GM21529 (cell line): ENCODE data around the gene ZNF354C.

Experiments used
- ATAC-seq: cut with Tn5 transposase; IDR thresholded peaks from one replicate; pipeline ENCODE4 v1.9.1; 2021; ENCODE audit not compliant: unreplicated experiment

ZNF354C gene

DNA sequence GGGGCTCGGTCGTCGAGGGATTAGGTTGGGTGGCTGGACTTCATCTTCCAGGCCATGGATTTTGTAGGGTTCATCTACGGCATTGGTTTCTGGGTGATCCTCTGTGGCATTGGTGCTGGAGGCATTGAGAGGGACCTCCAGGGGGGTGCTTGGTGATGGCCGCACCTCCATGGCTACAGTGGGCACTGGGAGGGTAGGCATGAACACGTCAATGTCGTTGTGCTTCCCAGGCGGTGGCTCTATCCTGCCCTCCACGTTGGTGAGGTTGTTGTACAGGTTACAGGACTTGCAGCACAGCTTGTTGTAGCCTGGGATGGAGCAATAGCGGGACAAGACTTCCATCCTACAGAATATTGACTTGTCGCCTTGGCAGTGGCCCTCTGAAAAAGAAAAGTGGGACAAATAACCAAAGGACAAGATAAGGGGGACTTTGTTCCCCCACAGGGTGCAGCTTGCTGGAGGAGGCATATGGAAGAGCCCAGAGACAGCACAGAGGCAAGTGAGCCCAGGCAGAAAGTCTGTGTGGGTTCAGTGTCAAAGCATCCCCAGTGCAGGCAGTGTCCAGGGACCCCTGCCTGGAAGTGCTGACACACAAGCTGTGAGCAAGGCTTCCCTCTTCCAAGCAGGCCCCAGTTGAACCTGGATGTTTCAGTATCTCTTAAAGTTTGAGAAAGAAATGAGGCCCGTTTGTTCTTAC is 53.9 kb downstream of the ZNF354C start:
- ATAC-seq: no peak

DNA sequence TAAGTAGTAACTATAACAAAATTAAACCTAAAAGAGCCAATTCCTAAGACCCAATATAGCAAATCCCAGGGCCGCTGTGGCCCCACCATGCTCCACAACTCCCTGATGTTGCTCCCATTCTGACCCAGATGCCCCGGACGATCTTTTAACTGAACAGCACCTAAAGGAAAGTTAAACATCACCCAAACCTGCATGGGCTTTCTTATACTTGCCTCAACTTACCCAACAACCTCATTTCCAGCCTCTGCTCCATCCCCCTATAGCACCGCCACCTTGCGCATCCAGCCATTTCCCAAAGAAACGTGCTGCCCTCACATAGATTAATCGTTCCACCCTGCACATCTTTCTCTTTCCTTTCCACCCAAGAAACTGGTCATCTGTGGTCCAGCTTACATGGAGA is 54.6 kb downstream of the ZNF354C start:
- no peak for ATAC-seq

DNA sequence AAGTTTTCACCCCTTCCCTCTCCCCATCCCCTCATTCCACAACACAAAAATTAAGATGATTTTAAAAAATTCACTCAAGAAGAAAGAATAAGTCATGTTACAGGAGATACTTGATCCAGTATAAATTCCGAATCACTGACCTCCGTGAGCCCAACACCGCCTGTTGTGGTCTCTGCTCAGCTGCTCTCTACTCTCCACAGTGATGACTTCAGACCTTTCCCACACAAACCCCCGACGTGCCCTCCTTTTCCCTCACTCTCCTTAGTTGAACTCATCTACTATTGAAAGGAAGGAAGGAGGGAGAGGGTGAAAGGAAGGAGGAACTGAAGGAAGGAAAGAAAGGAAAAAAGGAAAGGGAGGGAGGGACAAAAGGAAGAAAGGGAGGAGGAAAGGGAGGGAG is 55.1 kb downstream of the ZNF354C start:
- ATAC-seq: no peak

DNA sequence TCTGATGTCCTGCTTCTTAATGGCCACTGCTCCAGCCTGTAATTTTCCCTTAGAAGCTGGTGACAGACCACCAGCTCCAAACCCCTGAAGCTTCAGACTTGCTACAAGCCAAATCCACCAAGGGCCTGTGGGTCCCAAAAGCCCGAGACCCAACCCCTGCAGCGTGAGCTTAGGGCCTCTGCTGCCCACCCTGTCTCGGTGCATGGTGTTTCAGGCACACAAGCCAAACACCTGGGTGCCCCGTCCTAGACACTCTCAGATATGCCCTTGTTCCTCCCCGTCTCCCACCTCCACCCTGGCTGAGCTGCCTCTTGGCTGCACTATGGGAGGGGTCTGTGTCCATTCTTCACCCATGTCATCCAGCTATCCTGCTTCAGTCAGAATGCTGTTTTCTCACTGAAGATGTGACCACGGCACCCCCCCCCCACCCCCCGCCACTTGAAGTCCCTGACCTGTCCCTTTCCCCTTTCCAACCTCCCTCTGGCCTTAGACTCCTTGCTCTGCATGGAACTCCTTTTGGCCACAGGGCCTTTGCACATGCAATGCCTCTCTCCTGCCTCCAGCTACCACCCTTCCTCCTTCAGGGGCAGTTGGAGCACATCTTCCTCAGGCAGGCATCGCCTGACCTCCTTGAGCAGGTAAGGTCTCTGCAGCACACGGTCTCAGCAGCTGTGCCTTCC is 55.8 kb downstream of the ZNF354C start:
- ATAC-seq: no peak

DNA sequence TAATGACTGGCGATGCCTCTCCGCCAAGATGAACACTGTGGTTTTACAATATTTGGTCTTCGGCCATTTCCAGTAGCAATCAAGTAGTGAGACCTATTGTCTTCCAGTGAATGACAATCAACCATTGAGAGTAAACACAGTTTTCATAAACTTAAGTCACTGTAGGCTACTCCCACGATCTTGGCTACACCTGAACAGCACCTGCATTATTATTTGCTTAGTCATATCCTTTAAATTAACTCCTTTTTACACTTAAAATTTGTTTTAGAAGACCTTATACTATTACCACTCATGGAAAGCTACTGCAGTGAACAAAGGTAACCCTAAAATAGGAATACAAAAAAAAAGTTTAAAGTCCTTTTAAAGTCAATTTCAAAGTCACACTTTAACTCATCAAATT is 58.2 kb downstream of the ZNF354C start:
- ATAC-seq: no peak

DNA sequence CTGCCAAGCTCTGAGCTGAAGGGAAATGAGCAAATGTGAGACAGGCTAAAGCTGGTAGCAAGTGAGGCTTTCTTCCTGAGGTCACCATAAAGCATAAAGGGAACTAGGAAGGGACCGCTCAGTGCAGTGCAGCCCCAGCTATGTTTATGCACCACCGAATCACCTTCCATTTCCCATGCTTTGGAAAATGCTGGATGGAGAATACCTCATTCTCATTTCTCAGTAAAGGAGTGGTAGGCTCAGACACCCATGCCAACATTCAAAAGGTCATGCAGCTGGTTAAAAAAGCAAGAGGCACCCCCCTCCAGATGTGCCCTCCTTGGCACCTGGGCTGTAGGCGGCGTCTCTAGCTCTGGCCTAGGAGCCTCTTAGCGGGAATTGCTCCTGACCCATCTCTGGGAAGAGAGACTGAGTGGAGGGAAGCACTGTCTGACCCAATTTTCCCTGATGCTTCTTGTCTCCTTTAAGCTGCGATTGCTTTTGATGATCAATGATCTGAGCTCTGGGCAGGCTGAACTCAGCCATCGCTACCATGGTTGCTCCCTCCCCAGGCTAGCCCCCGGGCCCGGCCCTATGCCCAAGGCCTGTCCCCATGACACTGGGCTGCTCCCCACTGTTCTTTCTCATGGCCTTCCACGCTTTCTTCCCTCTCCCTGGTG is 58.7 kb downstream of the ZNF354C start:
- ATAC-seq: no peak

DNA sequence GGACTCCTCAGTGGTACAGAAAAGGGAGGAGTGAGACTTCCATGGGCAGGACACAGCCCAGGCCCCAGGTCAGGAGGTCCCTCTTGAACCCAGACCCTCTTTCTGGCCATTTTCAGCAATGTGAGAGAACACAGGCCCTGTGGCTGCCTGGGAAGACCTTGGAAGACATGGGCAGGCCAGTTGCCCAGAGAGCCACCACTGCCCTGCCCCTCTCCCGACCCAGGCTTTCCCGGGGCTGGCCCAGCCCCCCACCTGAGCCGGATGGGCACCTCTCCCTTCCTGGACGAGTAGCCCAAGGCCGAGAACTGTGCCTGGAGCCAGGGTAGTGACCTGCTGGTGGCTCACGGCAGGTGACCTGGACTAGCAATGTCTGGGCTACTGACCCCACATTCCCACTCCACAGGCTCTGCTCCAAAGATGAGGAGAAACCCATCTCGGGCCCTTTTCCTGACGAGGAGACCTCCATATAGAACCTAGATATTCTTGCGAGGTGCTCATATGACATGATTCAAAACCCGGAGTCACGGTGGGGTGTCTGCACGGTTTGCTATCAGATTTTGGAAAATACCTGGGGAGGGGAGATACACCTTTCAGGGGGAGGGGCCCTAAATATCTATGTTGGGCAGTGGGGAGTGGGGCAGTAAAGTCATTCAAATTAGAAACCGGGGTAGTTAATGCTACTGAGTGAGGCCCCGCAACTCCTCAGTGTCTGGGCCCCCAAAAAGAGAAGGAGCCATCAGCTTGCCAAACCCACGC is 59.4 kb downstream of the ZNF354C start:
- ATAC-seq: no peak

DNA sequence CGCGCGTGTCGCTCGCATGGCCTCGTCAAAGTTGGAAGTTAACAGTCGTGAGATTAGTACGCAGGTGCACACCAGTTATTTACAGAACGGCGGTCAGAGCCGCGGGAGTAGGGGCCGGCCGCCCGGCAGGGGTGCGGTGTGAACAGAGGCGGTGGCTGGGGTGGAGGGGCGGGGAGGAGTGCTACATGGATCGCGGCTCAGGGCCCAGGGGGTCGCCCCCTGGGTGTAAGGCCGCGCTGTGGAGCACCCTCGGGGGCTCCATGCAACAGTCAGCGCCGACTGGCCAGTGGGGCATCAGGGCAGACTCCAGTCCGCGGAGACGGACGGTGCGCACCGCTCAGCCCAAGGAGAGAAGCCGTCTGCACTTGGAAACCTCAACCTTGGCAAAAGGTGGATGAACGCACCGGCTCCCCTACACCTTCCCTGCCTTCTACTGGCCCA is 60.3 kb downstream of the ZNF354C start:
- no peak for ATAC-seq

DNA sequence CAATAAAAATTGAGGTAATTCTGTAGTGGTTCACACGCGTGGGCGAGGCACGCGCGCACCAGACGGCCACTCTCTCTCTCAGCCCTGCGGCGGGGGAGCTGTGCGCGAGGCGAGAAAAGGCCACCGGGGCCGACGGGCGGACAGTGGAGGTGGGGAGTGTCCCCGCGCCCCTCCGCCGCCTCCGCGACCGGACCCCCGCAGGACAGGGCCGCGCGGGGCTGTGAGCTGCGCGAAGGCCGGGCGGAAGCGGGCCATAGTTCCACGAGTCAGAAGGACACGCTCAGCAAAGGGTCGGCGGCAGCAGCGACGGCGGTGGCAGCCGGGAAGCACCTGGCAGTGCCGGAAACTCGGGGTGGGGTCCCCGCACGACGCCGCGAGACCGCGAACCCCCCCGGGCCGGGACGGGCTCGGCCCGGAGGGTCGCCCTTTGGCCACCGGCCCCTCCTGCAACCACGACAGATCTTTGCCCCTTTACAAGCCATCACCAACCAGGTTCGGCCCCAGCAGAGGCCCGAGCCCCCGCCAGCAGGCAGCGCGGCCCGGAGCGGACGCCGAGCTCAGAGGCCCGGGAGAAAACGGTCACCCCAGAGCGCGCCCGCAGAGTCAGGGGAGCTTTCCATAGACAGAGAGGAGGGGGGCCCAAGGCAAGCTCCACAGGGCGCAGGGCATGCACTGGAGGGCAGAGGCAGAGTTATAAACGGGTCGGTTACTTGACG is 60.9 kb downstream of the ZNF354C start:
- ATAC-seq: no peak

DNA sequence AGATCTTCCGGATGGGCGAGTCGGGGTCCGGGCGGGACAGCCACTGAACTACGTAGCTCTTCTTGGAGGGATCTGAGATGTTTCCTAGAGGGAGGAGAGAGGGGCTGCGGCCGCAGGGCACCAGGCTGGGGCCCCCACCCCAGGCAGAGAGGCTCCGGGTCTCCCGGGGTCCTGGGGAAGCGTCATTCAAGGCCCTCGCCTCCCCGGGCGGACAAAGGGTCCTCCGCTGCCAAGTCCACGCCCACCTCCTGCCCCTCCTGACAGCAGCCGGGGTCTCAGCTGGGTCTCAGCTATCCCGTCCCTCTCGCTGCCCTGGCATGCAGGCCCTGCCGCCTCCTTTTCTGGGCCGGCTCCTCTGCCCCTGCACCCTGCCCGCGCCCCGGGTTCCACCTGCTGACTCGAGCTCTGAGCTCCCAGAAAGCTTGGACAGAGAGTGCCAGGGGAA is 61.5 kb downstream of the ZNF354C start:
- ATAC-seq: no peak

DNA sequence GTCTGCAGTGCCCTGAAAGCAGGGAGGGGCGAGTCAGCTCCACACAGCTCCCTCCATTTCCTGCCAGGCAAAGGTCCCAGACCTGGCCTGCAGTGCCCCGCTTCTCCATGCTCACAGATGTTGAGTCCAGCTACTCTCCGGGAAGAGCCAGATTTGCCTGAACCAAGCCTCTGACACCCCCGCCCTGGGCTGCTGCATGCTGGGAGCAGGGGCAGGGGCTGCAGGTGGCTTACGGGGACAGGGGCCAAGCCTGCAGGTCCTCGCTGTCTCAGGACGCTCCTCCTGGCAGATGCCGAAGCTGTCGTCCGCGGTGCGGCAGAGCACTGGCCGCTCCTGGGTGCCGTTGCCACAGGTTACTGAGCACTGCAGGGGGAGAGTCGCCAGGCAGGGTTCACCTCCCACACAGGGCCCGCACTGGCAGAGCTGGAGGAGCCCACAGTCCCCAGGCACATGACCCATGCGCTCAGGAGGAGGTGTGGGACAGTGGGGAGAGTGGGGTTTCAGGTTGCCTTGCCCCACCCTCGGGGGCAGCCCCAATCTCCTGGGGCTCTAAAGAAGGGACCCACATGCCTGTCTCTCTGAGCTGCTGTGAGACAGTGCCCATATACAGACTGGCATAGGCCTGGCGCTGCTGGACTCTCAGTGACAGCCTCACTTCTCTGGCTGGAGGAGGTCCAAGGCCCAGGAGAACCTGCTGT is 62.4 kb downstream of the ZNF354C start:
- ATAC-seq: no peak

DNA sequence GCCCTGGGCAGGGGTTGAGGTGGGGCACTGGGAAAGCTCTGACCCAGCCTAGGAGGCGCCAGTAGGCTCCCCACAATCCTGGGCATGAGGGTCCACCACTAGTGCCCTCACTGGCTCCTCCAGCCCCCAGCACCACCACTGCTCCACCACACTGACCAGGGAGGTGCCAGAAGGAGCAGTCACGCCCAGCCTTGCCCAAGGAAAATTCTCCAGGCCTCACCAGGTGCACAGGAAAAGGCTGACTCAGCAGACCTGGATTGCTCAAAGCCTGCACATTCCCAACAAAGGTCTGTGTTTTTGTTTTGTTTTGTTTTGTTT is 62.9 kb downstream of the ZNF354C start:
- ATAC-seq: no peak

DNA sequence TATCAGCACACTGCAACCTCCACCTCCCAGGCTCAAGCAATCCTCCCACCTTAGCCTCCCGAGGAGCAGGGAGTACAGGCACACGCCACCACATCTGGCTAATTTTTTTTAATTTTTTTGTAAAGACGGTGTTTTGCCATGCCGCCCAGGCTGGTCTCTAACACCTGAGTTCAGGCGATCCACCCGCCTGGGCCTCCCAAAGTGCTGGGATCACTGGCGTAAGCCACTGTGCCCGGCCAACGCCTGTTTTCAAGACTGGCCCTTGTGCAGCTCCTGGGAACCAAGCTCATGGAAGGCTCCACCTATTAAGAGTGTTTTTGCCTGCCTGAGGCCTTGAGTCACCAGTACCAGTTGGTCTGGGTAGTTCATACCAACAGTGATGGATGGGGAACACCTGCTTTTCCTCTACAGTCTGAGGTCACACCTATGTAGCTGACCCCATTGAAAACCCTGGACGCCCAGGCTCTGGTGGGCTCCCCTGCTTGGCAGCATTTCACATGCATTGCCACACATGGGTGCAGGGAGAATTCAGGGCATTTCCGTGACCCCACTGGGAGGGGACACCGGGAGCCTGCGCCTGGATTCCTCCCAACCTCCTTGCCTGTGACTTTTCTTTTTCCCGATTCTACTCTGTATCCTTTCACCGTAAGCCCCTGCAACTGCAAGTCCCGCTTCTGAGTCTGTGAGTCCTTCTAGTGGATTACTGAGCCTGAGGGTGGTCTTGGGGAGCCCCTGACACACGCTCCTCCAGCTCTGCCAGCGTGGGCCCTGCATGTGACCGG is 63.5 kb downstream of the ZNF354C start:
- no peak for ATAC-seq

DNA sequence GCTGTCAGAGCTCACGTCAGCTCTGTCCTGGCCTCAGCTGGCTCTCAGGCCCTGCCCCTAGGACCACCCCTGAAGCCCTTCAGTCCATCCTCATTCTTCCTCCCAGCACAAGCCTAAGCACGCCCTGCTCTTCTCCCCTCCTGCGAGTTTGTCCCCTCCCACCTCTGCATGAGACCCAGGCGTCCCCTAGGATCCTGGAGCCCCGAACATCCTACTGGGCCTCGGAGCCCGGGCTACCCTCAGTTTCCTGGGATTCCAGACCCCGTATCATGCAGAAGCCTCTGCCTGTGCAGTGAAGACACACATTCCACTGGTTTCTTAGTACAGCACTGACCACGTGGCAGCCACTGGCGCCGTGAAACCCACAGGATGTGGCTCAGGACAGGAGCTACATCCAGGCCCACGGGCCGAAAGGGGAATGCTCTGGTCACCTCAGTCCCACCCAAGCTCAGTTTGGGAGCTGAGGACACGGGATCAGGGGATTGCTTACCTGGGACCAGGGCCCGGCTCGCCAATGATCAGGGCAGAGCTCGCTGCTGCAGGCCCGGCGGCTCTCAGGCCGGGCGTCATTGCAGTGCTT is 64.2 kb downstream of the ZNF354C start:
- no peak for ATAC-seq

DNA sequence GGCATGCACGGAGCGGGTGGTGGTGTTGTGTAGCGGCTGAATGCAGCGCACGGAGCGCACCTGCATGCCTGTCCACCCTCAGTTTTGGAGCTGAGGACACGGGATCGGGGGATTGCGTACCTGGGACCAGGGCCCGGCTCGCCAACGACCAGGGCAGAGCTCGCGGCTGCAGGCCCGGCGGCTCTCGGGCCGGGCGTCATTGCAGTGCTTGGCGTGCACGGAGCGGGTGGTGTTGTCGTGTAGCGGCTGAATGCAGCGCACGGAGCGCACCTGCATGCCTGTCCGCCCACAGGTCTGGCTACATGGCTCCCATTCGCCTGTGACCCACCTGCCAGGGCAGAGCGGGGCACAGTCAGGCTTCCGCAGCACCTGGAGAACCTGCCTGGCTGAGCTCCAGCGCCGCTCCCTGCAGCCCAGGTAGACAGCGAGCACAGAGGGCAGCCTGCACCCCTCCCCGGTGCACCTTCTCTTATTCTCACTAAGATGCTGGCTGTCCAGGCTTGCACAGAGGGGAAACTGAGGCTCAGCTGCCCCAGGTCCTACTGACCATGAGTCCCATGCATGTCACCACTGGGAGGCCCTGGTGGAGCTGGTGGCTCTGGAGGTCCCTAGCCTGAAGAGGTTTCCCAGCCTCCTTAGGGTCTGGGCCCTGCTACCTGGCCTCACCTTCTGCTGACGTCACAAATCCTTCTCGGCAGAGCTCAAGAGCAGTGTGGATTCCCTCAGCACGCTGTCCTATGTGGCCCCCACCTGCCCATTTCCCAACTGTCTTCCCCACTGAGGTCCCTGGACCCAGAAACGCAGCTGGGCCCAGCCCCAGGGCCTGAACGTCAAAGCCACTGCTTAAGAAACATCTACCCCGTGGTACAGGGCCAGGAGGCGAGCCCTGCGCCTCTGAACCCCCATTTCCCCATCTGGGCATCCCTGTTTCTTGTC is 64.9 kb downstream of the ZNF354C start:
- no peak for ATAC-seq

DNA sequence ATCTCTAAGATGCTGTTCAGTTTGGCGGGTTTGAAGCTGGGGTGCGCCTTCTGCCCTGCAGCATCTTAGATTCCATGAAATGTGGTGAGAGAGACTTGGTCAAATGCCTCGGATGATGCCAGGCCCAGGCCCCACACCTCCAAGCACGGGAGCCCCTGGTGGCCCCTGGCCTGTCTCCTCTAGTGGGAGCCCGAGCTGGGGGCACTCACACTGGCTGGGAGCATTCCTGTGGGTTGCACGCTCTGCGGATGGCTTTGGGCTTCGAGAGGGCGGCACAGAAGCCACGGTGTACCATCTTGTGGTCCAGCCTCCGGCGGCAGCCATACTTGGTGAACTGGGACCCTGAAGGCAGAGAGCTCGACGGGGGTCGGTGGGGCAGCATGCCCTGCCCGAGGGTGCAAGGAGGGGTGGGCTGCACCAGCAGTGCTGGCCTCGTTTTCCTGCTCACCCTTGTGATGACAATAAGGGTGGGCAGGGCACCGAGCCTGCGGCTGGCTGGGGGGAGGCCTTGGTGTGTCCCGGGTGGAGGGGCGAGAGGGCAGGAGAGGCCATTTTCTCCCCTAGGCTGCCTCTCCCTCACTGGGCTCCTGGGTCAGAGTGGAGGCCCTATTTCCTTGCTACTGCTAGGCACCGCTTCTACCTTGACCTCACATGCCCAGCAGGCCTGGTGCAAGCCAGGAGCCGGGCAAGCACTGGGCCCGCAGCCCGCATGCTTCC is 65.8 kb downstream of the ZNF354C start:
- no peak for ATAC-seq

DNA sequence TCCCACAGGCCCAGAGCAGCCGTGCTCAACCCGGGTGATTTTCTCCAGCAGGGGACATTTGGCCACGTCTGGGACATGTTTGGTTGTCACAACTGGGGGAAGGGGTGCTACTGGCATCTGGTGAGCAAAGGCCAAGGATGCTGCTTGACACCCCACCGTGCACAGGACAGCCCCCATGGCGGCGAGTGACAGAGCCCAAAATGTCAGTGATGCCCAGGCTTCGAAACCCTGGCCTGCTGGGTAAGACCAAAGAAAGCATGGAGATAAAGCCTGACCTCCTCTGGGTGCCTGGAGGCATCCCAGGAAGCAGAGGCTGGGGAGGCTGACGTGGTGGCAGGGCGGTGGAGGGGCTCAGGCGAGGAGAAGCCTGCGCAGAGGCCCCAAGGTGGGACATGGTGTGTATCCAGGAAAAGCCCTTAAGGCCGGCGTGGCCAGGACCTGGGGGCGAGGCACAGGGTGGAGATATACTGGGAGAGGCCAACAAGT is 66.4 kb downstream of the ZNF354C start:
- ATAC-seq: no peak
